Gastroesophageal sphincter (tissue), 3 donors: ENCODE results near the gene KIF2C.

Source experiments
- CTCF ChIP-seq, 4 experiments: fragments of 200-600 bp in 2 of 4; fragments of 450-650 bp in 2 of 4; sonication (generic) in 1 of 4; IDR thresholded peaks; one replicate each; pipeline ENCODE4 v1.5.1; 2017 to 2019; ENCODE audit warnings: antibody characterized with exemption in 4 of 4, mild to moderate bottlenecking in 2 of 4, moderate library complexity in 2 of 4
- POLR2A ChIP-seq, 2 donors: fragments of 450-650 bp; IDR thresholded peaks; one replicate each; pipeline ENCODE4 v1.6.1; 2017; ENCODE audit warnings: antibody characterized with exemption in 2 of 2, mild to moderate bottlenecking in 2 of 2, moderate library complexity in 1 of 2
- POLR2AphosphoS5 ChIP-seq: sonication (generic); formaldehyde crosslinking; IDR thresholded peaks from one replicate; pipeline ENCODE4 v1.6.1; 2017; ENCODE audit warnings: antibody characterized with exemption

GRCh38 chr1:44743211-44743610 is 3.6 kb downstream of the KIF2C start:
- TF ChIP-seq POLR2A (IDR thresholded peaks at IDR 0.05) (no peak), CTCF (IDR thresholded peaks at IDR 0.05) (no peak), POLR2AphosphoS5 (no peak)
